ELR (cell line): ENCODE measurements around the gene SAMD4A.
"Not testable (repeated sequence)": the region's sequence is repeated elsewhere in the genome, so short reads cannot be mapped to it uniquely, and the experiment has no call there.

Experiments
- DNase-seq: peaks from one replicate; pipeline ENCODE4 v3.0.0-alpha.2; 2015; ENCODE audit warnings: low read depth

SAMD4A gene

DNA sequence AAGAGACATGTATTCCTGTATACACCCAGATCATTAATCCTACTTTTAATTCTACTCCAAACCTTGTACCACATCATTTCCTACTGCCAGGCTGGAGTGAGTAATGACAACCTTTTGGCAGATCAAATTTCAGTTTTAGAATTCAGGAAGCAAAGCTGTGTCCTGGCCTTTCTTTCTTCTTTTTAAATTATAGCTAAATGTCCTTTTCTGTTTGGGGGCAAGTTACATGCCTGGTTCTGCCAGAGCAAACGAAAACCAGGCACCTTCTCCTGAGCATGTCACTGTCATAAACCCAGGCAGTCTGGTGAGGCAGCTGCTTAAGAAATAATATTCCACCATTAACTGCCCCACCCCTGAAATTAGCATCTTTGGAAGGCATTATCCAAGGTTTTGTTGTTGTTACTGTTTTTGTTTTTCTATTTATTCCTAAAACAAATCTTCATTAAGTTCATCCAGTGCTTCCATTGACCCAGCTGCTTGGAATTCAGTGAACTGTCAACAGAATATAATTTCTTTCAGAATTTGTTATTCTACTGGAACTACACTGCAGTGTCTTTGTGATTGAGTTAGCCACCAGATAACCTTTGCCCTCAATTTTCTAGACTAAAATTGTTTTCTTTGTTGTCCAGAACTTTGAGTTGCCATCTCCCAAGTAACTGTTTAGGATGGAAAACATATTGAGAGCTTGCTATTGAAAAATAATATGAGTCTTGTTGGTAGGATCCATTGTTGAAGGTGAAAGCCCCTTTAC is 33.2 kb downstream of the SAMD4A start:
- peak; percentile 51 for DNase-seq

DNA sequence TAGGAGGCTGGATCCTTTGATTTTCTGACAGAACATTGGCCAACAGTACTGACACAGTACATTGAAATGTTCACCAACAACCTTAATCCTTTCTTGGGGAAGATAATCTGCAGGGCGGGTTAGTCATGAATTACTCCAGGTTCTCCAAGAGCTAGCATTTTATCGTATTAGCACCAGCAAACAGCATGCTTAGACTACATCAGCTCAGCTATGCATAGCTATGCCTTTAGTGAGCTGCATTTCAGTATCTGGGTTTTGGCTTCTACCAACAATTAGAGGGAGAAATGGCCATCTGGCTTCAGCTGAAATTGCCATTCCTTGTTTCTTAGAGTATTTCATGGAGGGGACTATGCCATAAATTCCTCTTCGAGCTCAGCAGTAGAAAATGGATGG is 33.8 kb downstream of the SAMD4A start:
- DNase-seq = peak; percentile 81

DNA sequence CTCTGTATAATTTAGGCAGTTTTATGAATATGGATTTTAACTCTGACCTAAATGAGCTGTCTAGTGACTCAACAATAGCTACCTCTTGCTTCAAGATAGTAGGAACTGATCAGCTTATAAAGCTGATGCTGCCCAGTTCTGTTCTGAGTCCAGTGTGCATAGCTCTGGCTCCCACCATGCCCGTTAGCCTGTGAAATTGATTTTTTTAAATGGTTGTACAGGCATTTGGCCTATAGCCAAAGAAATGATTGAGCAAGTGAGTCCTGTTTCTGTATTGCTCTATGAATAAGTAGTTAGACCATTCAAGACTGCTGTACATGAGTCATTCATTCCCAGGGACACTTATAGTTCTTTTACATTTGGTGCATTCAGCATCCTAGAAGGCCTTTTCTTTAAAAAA is 36.4 kb downstream of the SAMD4A start:
- DNase-seq = peak; percentile 89

DNA sequence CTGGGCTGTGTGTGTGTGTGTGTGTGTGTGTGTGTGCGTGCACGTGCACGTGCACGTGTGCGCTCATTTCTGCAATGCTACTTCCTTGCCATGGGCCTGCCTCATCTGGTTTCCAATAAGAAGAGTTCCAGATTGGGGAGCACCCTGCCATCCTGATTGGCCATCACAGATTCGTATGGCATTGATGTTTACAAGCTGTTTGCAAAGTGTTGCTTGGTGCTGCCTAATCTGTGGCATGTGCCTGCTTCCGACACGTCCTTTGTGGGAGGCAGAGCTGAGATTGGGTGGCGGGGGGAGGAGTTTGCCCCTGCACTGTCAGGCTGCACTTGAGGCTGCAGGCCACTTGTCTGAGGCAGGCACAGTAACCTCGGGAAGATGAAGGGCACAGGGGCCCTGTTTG is 39.2 kb downstream of the SAMD4A start:
- peak; percentile 54 for DNase-seq

DNA sequence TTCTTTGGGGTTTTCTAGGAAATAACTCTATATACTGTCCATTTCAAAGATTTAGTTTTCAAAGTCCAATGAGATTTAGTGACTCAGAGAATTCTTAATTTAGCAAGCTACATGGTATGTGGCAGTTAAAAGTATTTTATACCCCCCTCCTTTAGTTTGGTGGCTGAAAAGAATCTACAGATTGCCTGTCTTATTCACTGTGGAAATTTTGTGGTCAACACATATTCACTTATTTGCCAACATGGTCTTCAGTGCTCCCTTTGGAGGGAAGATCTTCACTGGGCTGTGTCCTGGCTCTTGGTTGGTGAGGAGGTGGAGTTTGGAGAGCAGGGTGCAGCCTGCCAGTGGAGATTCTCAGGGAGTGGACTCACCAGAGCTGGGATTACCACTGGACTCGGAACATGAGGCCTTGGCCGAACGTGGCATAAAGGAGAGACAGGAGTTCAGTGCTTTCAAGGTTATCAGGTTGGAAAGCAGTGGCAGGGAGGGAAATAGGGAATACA is 39.8 kb downstream of the SAMD4A start:
- DNase-seq = peak; percentile 77

DNA sequence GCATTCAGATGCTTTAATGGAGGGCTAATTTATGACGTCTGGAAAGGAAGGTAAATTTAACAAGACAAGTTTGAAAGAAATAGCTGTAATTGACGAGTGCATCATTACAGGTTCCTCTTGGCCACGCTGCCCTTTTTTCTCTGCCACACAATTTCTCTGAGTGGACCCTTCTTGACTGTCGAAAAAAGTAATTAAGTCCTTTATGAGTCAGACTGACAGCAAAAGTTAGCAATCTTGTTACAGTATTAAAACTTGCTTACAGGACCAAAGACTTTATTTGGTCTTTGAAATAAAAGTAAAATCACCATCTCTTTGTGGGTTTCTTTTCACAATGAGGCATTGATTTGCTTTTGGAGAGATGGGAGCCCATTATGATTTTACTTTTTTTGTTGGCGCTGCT is 42.6 kb downstream of the SAMD4A start:
- peak; percentile 52 for DNase-seq

DNA sequence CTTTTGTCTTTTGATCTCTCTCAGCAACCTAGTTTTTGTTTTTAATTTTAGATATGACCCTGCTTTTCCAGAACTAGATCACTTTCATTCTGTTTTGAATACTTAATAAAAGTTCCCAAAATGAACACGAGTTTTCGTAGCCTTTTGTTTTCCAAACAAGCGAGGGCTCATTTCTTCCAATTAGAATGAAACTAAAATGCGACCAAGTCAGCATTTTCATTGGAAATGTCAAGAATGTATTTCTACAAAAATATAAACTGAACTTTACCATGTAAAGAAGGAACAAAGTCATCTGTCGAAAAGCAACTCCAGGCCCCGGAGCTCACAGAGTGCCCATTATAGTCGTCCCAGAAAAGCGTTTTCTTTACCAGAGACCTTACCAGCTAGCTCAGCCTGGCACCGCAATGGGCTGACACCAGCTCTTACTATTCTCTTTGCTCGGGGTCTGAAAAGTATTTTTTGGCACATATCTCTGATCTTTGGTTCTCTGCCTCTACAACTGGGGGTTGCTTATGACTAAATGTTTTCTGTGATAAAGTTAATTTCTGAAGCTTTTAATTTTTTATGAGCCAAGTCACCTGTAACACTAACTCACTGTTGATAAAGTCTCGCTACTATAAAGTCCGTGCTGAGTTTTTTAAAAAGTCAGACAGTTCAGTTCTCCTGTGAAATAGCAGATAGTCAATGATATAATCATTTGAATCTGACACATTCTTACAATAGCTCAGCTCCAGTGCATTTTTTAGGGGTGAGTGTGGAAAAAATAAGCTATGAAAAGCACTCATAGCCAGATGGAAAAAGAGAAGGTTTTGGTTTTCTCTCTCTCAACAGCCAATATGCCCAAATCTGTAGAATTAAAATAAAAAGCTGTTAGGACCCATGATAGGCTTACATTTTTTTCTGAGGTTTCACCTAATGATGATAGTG is 43.4 kb downstream of the SAMD4A start:
- DNase-seq = peak; percentile 88

DNA sequence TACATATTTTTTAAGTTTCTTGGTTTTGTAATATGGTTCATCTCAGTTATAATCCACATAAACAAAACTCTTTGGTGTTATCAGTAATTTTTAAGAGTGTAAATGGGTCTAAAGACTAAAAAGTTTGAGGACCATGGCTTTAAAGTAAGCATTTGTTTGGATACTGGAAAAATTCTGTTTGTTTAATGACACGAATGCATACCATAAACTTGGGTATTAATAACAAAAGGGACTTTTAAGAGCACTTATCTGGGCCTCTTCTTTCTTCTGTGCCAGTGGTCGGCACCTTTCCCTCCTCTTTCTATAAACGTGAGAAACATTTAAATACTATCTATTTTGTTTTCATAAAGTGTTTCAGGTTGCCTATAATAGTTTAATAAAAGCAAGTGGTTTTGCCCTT is 47.4 kb downstream of the SAMD4A start:
- no peak for DNase-seq

DNA sequence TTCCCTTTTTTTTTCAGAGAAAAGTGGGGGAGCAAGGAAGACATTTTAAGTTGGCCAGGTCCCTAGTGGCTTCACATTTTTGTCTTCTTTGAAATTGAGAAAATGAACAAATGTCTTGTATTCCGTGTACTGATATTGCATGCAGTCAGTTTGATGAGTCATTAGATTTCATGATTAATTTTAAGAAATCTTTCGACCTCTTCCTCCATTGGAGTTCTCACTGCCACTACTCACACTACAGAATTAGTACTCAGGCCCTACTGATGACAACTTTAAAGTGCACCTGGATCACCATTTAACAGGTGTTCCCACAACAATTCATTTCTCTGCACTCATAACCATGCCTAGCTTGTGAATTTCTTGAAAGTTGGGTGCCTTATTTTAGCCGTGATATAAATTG is 50.5 kb downstream of the SAMD4A start:
- DNase-seq = peak; percentile 79

DNA sequence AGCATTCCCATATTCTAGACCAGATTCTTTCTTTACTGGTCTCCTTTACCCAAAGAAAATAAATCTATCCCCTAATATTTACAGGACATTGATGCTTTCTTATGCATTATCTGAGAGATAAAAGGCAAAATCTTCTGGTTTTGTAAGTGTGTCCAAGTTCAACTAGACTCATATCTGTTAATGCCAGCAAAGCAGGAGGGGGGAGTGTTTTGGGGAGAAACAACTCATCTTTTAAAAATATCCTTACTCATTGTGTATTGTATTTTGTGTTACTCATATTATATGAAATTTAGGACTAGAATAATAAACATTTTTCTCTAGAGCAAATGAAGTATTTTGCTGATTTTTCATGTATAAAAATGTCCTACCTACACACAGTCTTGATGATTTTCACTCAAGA is 54.8 kb downstream of the SAMD4A start:
- peak; percentile 47 for DNase-seq

DNA sequence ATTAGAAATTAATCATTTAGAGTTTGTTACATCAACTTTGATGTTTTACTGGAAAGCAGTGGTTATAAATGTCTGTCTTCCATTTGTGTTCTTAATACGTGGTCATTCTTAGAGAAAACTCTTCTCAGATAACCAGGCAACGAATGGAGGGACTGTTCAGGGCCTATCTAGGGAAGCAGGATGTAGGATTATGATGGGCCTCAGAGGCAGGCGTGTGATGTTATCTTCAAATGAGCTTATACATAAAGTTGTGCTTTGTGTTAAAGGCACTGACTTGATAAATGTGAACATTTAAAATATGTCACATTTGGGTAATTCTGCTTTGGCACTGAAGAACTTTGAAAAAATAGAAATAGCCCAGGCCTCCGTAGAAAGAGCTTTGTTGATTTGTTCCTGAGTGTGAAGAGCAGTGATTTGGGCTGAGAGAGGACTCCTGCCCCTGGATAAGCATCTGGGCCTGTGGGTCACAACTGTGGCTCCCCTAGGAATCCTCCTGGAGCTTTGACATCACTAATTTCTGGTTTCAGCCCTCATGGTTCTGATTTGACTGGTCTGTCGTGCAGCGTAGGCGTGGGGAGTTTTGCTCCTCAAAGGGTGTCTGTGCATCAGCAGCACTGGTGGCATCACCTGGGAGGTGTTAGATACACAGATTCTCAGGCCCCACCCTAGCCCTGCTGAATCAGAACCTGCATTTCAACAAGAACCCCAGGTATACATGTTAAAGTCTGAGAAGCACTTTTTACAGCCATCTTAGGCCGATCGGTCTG is 55.4 kb downstream of the SAMD4A start:
- DNase-seq = no peak

DNA sequence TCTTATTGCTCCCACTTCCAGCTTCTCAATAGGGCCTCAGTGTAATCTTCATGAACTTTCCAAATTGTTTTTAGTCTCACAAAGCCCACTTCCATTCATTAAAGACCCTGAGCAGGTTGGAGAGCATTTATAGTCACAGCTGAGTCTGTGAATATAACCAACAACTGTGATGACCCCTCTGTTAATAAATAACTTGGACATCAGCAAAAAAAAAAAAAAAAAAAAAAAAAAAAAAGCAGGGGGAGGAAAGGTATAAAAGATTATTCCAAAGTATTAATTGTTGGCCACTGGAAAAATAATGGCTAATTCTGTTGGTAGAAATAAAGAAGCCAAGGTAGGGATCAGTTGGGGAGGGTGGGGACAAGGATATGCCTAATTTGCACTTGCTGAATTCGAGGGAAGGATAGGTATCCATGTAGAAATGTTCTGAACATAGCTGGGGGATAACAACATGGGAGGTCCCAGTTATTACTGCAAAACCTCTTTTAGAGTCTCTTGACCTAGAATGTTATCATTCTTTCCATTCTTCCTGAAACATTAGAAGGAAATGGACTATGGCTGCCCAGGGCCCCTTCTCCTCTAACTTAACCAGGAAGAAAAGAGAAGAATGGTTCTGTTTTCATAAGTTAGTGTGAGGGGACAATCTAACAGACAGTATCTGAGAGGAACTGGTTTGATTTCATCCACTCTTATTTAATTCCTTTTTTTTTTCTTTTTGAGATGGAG is 56.5 kb downstream of the SAMD4A start:
- no peak for DNase-seq

DNA sequence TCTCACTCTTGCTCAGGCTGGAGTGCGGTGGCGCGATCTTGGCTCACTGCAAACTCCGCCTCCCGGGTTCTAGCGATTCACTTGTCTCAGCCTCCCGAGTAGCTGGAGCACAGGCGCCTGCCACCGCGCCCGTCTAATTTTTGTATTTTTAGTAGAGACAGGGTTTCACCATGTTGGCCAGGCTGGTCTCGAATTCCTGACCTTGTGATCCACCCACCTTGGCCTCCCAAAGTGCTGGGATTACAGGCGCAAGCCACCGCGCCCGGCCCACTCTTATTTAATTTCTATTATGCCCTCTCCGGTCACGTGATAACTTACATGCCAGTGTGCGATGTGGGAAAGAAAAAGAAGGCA is 57.1 kb downstream of the SAMD4A start:
- DNase-seq = not testable (repeated sequence)

DNA sequence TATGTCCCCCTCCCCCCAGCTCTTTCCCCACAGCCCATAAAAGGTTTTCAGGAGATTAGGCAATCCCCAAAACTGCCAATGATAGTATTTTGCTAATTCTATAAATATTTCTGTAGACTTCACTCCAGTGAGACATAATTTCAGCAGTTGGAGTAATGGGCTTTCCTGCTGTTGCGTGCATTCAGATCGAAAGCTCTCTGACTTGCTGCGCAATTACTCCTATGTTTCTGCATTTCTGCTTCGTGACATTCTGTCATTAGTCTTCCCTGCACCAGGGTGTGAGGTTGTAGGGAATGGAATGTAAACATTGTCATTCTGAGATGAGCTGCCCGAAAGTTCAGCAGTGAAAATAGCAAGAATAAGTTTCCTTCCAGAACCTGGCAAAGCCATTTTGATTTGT is 58.2 kb downstream of the SAMD4A start:
- DNase-seq = peak; percentile 64

DNA sequence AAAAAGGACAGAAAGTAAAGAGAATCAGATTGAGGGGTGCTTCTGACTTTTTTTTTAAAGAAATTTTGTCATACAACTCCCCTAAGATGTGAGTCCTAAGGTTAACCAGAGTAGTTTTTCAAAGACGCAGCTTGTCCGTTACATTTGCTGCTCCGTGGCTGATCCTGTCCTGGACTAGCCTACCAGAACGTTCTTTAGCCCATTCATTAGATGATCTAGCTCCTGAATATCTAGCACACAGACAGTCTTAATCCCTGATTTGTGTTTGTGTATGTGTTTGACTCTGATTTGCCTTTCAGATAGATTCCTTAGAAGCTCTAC is 60.3 kb downstream of the SAMD4A start:
- no peak for DNase-seq

DNA sequence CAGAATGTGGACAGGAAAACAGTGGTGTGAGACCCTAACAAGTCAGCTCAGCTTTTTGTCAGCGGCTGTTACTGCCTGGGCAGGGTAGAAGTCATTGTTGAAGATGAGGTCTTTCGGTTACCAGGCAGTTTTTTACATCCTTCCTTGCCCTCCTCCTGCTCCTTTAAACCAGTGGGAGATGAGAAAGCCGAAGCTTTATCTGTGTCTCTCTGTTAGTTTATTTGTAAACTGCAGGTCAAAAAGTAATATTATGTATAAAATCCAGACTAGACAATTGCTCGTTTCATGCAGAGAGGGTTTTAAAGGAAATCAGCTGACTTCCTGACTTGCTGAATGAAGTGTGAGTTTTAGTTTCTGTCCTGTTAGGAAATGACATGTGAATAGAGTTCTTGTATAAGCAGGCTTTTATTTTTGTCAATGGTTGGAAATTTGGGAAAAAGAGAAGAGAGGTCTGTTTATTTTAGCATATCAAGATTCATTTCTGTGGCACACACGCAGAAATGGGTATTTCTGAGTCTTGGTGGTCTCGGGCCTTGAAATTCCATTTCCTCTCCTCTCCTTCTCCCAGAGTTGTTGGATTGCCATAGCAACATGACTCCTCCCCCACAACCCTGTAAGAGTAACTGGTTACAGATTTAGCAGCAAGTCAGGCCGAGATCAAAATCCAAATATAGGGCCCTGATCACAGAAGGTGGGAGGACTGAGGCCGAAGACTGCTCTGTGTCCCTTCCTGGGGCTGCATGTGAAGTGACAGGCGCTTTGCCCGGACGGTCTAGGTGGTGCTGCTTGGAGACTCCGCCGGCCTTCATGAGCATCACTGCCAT is 60.8 kb downstream of the SAMD4A start:
- DNase-seq = peak; percentile 36

DNA sequence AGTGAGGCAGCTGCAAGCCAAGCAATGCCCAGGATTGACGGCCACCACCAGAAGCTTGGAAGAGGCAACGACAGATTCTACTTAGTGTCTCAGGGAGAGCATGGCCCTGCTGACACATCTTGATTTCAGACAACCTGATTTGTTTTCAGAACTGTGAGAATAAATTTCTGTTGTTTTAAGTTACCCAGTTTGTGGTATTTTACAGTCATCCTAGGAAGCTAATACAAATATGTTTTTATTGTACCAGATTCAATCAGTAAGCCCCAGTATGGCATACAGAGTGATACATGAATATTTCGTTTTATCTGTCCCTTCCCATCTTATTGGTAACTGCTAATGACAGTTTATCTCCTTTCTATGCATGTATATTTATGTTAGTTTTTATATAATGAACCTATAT is 62.3 kb downstream of the SAMD4A start:
- DNase-seq = no peak

DNA sequence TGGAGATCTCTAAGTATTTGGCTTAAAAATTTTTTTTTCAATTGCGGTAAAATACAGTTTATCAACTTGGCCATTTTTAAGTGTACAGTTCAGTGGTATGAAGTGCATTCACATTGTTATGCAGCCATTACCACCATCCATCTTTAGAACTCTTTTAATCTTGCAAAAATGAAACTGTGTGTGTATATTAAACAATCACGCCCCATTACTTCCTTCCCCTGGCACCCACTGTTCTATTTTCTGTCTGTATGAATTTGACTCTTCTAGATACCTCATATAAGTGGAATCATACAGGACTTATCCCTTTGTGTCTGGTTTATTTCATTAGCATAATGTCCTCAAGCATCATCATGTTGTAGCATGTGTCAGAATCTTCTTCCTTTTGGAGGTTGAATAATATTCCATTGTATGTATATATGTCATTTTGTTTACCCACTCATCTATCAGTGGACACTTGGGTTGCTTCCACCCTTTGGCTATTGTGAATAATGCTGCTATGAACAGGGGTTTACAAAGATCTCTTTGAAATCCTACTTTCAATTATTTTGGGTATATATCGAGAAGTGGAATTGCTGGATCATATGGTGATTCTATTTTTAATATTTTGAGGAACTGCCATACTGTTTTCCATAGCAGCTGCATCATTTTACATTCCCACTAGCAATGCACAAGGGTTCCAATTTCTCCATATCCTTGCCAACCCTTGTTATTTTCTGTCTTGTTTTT is 62.9 kb downstream of the SAMD4A start:
- DNase-seq = no peak

DNA sequence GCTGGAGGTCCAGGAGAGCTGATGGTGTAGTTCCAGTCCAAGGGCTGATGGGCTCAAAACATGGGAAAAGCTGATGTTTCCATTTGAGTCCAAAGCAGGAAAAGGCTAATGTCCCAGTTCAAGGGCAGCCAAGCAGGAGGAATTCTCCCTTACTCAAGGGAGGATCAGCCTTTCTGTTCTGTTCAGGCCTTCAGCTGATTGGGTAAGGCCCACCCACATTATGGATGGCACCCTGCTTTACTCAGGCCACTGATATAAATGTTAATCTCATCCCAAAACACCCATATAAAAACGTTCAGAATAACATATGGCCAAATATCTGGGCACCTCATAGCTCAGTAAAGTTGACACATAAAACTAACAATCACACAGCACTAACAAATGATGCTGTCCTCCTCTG is 64.1 kb downstream of the SAMD4A start:
- DNase-seq = no peak

DNA sequence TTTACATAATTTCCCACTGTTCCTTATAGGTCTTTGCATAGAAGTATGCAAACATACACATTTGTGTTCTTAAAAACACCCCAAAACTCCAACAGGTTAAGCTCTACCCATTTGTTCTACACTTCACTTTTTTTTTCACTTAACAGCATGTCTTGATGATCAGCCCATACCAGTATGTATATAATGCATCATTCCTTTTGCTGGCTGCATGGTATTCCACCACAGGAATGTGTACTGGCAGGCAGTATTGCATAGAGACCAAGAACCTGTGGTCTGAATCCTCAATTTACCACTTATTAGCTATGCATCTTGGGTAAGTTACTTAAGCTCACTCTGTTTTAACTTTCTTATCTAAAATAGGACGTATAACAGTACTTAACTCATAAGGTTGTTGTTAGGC is 65.5 kb downstream of the SAMD4A start:
- DNase-seq = no peak
